Bronchial epithelial cell (primary cell): ENCODE results near the gene TEX2. TPM values are rescaled to one million over a fixed set of nuclear protein-coding genes. Genes with fewer than 3 reads are reported as not detected.

Source experiments
- DNase-seq: peaks from one replicate; pipeline ENCODE4 v3.0.0-alpha.2; 2010; ENCODE audit warnings: low read depth
- FAIRE-seq: peaks from 2 replicates; lab custom pipeline; 2011; peaks lifted over from hg19 to GRCh38; lab: Jason Lieb, UNC
- H3K27me3 ChIP-seq: 2 replicates; pipeline ENCODE4 v1.5.1; 2011; ENCODE audit warnings: low read length; ENCODE audit not compliant: control insufficient read depth, insufficient read depth
- H3K36me3 ChIP-seq: 2 replicates; pipeline ENCODE4 v1.5.1; 2011; ENCODE audit warnings: low read length; ENCODE audit not compliant: control insufficient read depth, insufficient read depth
- H3K4me3 ChIP-seq: 2 replicates; pipeline ENCODE4 v1.5.1; 2011; ENCODE audit warnings: mild to moderate bottlenecking, low read depth, low read length, control low read depth
- CTCF ChIP-seq: IDR thresholded peaks from 2 replicates; pipeline ENCODE4 v1.5.1; 2011; ENCODE audit warnings: mild to moderate bottlenecking, moderate library complexity, low read length, control low read depth, inconsistent platforms; ENCODE audit not compliant: insufficient read depth, severe bottlenecking
- total RNA-seq: library from RNA; depleted of rRNA; stranded (reverse); fragments of >200 nt; gene quantifications from 2 replicates; pipeline ENCODE4 v1.2.1, GENCODE V29; 2014

TEX2 gene
- total RNA-seq, 1 donor from 2014 or later: 14.7 TPM

GRCh38 chr17:64300699-64300965 lies 37.6 kb upstream of the TEX2 start:
- H3K27me3 ChIP-seq: no peaks in the 10 kb centered on the region
- TF ChIP-seq CTCF: no peak
- DNase-seq: no peak
- H3K36me3 ChIP-seq: no peaks in the 10 kb centered on the region
- no peak for FAIRE-seq
- no peak overlapping the region for H3K4me3 ChIP-seq

GRCh38 chr17:64297467-64298088 lies 34.5 kb upstream of the TEX2 start:
- H3K4me3 ChIP-seq: no peak overlapping the region
- FAIRE-seq (no peak), DNase-seq (no peak)
- no peaks in the 10 kb centered on the region for H3K36me3 ChIP-seq
- no peak for TF ChIP-seq CTCF
- H3K27me3 ChIP-seq: peaks cover 2% of the 10 kb centered on the region

GRCh38 chr17:64296246-64296645 lies 33.2 kb upstream of the TEX2 start:
- Histone ChIP-seq H3K4me3 (no peak overlapping the region), H3K36me3 (no peaks in the 10 kb centered on the region), H3K27me3 (peaks cover 2% of the 10 kb centered on the region)
- no peak for DNase-seq
- FAIRE-seq: no peak
- no peak for TF ChIP-seq CTCF

GRCh38 chr17:64295146-64295545 lies 32.1 kb upstream of the TEX2 start:
- FAIRE-seq: no peak
- DNase-seq: no peak
- Histone ChIP-seq H3K36me3 (no peaks in the 10 kb centered on the region), H3K4me3 (no peak overlapping the region), H3K27me3 (peaks cover 2% of the 10 kb centered on the region)
- no peak for TF ChIP-seq CTCF

- DNase-seq (no peak), FAIRE-seq (no peak)
- no peak for TF ChIP-seq CTCF
- no peaks in the 10 kb centered on the region for H3K36me3 ChIP-seq
- no peak overlapping the region for H3K4me3 ChIP-seq
- H3K27me3 ChIP-seq: peaks cover 2% of the 10 kb centered on the region
These were observed 28.3 kb upstream of the TEX2 start for GRCh38 chr17:64291268-64291851.

GRCh38 chr17:64289741-64290141 lies 26.7 kb upstream of the TEX2 start:
- no peaks in the 10 kb centered on the region for H3K36me3 ChIP-seq
- FAIRE-seq: no peak
- no peak for DNase-seq
- TF ChIP-seq CTCF: no peak
- H3K4me3 ChIP-seq: no peak overlapping the region
- H3K27me3 ChIP-seq: peaks cover under 1% of the 10 kb centered on the region
